Omental fat pad (tissue), 4 donors: ENCODE data around the gene DYNLT2. TPM values are rescaled to one million over a fixed set of nuclear protein-coding genes. Genes with fewer than 3 reads are reported as not detected.

Experiments used
- ATAC-seq: fragments of 150-250 bp; one replicate; pipeline ENCODE4 v1.9.1; 2016; ENCODE audit warnings: mild to moderate bottlenecking, moderate library complexity; ENCODE audit not compliant: low FRiP score
- DNase-seq: peaks from one replicate; pipeline ENCODE4 v3.0.0-alpha.2; 2019; ENCODE audit warnings: low spot score
- total RNA-seq, 4 donors: library from RNA; depleted of rRNA; stranded (reverse); fragments of >200 nt; gene quantifications; one replicate each; pipeline ENCODE4 v1.1.0, GENCODE V29; 2016
- TF ChIP-seq, protein P1 (sequence below), 3 donors: fragments of 450-650 bp; IDR thresholded peaks; one replicate each; pipeline ENCODE4 v1.5.1; 2016 to 2017; ENCODE audit warnings: antibody characterized with exemption in 3 of 3, mild to moderate bottlenecking in 3 of 3, moderate library complexity in 2 of 3

Gene DYNLT2
- total RNA-seq, 4 donors from 2014 or later: 0.94 to 2.5 (median 2.1) TPM

DNA sequence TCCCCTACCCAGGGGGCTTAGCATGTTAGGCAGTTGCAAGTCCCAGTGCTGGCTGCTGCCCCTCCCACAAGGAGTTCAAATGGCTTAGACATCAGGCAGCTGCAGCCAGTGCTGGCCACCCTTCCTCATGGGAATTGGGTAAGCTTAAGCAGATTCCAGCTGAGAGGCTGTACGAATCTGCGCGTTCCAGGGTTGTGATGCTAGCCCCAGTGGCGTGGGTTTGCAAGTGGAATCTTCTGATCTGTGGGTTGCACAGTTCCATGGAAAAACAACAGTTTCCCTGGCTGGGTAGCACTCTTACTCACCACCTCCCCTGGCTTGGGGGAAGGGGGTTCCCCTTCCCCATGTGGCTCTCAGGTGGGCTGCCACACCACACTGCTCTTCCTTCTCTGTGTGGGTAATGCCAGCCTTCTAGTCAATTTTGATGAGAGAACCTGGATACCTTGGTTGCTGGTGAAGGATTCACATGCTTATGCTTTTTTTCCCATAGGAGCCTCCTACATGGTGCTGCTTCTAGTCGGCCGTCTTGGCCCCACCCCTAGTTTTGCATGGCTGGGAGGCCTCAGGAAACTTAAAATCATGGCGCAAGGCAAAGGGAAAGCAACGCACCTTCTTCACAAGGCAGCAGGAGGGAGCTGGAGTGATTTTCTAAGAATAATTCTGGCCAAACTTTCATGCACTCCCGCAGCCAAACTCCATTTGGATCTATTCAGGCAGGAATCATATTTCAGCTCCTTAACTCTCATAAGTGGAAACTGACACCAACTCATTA, 13.0 kb downstream of the DYNLT2 start:
- TF ChIP-seq, protein P1, sequence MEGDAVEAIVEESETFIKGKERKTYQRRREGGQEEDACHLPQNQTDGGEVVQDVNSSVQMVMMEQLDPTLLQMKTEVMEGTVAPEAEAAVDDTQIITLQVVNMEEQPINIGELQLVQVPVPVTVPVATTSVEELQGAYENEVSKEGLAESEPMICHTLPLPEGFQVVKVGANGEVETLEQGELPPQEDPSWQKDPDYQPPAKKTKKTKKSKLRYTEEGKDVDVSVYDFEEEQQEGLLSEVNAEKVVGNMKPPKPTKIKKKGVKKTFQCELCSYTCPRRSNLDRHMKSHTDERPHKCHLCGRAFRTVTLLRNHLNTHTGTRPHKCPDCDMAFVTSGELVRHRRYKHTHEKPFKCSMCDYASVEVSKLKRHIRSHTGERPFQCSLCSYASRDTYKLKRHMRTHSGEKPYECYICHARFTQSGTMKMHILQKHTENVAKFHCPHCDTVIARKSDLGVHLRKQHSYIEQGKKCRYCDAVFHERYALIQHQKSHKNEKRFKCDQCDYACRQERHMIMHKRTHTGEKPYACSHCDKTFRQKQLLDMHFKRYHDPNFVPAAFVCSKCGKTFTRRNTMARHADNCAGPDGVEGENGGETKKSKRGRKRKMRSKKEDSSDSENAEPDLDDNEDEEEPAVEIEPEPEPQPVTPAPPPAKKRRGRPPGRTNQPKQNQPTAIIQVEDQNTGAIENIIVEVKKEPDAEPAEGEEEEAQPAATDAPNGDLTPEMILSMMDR (IDR thresholded peaks at IDR 0.05): no peak
- DNase-seq (no peak), ATAC-seq (peak; percentile 71)

DNA sequence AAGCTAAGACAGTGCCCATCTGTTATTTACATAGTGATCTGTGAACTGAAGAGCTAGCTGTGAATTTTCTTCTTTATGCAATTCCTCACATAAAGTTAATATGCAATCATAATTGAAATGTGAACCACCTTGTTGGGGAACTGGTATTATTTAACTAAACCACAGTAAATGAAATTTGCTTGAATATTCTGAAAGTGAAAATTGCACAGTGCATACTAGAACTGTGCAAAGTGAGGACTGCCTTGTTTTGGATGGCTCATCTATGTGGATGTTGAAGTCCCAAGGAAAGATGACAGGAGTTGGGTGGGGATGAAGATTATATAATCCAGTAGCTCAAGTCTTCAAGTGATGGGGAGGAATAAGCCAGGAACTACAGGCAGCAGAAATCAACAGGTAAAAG, 21.4 kb downstream of the DYNLT2 start:
- no peak for ATAC-seq
- TF ChIP-seq, protein P1 (IDR thresholded peaks at IDR 0.05): no peak
- DNase-seq: no peak

DNA sequence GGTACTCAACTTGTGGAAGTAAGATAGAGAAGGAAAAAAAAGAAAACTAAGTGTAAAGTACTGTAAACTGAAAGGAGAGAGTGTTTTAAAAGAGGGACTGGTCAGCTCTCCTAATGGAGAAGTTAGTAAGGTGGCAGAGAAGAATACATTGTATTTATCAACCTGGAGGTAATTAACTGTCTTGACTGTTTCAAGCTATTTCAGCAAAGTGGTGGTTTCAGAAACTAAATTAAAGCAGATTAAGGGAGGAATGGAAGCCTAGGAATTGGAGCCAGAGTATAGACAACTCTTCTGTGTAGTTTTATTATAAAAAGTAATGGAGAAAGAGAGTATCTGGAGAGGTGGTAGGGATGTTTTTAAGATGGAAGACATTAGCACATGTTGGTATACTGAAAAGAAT, 24.4 kb downstream of the DYNLT2 start:
- TF ChIP-seq, protein P1 (IDR thresholded peaks at IDR 0.05): no peak
- ATAC-seq (no peak), DNase-seq (no peak)

DNA sequence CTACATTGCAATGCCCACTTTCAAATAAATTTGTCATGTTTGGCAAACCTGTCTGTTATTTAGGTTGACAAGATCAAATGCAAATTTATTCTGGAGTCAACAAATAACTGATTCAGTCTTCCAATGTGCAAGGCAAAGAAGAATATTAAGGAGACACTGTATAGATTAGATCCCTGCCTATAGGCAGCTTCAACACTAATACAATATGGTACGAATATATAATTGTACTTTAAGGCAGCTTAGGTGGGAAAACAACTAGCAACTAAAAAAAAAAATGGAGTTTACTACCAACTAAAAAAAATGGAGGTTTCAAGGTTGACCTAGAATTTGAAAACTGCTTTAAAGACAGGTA, 25.3 kb downstream of the DYNLT2 start:
- TF ChIP-seq, protein P1 (IDR thresholded peaks at IDR 0.05): no peak
- ATAC-seq: no peak

DNA sequence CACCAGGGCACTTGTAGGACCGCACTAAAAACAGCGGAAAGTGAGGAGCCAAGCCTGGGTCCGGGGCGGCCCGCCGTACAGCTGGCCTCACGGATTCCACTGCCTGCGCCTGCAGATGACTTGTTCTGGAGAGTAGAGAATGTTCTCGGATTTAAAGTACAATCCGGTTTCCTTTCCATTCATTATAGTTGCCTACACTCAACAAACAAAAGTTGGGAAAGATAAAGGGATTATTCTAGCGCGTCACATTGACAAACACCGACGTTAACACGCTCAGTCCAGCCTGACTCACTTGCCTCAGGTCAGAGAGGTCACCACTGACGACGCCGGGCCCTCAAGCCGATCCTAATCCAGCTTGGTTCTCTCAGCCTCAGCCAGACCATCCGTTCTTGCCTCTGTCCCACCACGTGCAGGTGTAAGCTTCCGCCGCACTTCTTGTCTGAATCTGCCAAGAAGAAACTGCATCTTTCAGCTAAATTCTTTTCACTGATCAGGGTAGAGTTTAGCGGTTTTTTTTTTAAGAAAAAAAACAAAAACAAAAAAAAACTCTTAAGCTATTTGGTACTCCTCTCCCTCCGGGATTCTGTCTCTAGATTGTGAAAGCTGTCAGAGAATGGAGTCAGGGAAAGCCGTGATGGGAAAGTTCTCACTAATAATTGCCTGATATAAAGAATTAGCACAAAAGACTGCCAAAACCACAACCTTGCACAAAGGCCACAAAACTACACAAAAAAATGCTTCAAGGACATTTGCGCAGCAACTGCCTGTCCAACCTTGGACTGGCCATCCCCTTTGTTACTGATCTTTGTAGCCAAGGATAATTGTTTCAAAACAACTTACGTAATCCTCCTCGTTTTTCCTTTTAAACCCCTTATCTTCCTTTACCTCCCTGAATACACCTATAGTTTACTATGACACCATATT, 26.0 kb downstream of the DYNLT2 start:
- peak; percentile 85 for ATAC-seq
- peak; percentile 73 for DNase-seq
- TF ChIP-seq, protein P1 (IDR thresholded peaks at IDR 0.05): no peak

More for the DNA sequence above, 25.3 kb downstream of the DYNLT2 start:
- no peak for DNase-seq

DNA sequence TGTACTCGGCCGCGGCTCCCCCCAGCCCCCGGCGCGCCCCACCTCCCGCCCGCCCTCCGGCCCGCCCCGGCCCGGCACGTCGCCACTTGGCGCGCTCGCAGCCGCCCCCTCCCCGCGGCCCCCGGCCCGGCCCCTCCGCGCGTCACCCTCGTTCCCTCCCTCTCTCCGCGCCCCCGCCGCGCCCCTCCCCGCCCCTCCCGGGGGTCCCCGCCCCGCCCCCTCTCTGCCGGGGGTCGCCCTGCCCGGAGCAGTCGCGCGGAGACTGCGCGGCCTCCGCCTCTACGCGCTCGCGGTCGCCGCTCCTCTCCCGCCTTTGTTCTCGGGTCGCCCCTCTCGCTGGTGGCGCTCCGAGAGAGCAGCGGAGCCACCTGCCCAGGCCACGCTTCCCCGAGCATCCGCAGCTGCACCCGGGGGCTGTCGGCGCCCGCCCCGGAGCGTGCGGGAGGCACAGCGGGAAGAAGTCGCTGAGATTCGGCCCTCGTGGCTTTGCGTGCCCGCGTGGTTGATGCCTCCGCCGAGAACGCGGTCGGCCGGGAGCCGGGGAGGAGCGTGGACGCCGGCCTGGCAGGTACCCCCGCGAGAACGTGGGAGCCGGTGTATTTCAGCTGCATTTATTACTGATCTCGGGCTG, 26.8 kb downstream of the DYNLT2 start, which contains the start of gene PHF10:
Gene PHF10, minus strand, starts transcription at position 7 of the 631 bp plus-strand sequence. CDS start 569 bp downstream, outside the sequence.
- TF ChIP-seq, protein P1 (IDR thresholded peaks at IDR 0.05): no peak
- ATAC-seq: peak; percentile 35
- no peak for DNase-seq
